DOHH2 (cell line): ENCODE results near the gene SIRPG.

ENCODE experiments used
- EZH2phosphoT487 ChIP-seq: fragments of 200-600 bp; sonication (generic); IDR thresholded peaks from 2 replicates; pipeline ENCODE4 v1.6.1; 2017; ENCODE audit warnings: borderline replicate concordance, mild to moderate bottlenecking, antibody characterized with exemption, low read length, moderate library complexity, mixed read lengths
- TF ChIP-seq, protein P1 (sequence below): fragments of 200-600 bp; sonication (generic); IDR thresholded peaks from one replicate; pipeline ENCODE4 v1.5.1; 2014; ENCODE audit warnings: antibody characterized with exemption, mild to moderate bottlenecking, low read depth, low read length; ENCODE audit not compliant: poor library complexity, severe bottlenecking

DNA sequence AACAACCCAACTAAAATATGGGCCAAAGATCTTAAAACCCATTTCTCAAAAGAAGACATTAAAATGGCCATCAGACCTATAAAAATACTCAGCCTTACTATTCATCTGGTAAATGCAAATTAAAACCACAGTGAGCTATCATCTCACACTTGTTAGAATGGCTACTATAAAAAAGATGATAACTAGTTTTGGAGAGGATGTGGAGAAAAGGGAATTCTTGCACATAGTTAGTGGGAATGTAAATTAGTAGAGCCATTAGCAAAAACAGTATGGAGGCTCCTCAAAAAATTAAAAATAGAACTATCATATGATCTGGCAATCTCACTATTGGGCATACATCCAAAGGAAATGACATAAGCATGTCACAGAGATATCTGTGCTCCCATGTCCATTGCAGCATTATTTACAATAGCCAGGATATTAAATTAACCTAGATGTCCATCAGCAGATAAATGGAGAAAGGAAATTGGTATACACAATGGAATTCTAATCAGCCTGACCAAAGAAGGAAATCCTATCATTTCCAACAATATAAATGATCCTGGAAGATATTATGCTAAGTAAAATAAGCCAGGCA lies 40.6 kb downstream of the SIRPG start:
- TF ChIP-seq, protein P1, sequence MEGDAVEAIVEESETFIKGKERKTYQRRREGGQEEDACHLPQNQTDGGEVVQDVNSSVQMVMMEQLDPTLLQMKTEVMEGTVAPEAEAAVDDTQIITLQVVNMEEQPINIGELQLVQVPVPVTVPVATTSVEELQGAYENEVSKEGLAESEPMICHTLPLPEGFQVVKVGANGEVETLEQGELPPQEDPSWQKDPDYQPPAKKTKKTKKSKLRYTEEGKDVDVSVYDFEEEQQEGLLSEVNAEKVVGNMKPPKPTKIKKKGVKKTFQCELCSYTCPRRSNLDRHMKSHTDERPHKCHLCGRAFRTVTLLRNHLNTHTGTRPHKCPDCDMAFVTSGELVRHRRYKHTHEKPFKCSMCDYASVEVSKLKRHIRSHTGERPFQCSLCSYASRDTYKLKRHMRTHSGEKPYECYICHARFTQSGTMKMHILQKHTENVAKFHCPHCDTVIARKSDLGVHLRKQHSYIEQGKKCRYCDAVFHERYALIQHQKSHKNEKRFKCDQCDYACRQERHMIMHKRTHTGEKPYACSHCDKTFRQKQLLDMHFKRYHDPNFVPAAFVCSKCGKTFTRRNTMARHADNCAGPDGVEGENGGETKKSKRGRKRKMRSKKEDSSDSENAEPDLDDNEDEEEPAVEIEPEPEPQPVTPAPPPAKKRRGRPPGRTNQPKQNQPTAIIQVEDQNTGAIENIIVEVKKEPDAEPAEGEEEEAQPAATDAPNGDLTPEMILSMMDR, result no peak
- no peak for TF ChIP-seq EZH2phosphoT487
